Smooth muscle cell (in vitro differentiated cells): ENCODE results near the gene THRSP. TPM values are rescaled to one million over a fixed set of nuclear protein-coding genes. Genes with fewer than 3 reads are reported as not detected.

Experiments used
- DNase-seq: peaks from one replicate; lab custom pipeline; 2025; ENCODE audit not compliant: unreplicated experiment; lab: John Stamatoyannopoulos, UW
- H2AFZ ChIP-seq: fragments of 200-600 bp; sonication (generic); 2 replicates; pipeline ENCODE4 v1.6.0; 2016; ENCODE audit warnings: antibody characterized with exemption, low read depth, mild to moderate bottlenecking
- H3F3A ChIP-seq: fragments of 200-600 bp; sonication (generic); 2 replicates; pipeline ENCODE4 v1.6.0; 2017; ENCODE audit warnings: antibody characterized with exemption, low read depth
- H3K27ac ChIP-seq: fragments of 200-600 bp; sonication (generic); 2 replicates; pipeline ENCODE4 v1.5.1; 2016; ENCODE audit warnings: low read depth, mild to moderate bottlenecking
- H3K27me3 ChIP-seq: fragments of 200-600 bp; sonication (generic); 2 replicates; pipeline ENCODE4 v1.6.1; 2016; ENCODE audit warnings: low read depth, mild to moderate bottlenecking
- H3K36me3 ChIP-seq: fragments of 200-600 bp; sonication (generic); 2 replicates; pipeline ENCODE4 v1.5.1; 2016; ENCODE audit warnings: low read depth
- H3K4me1 ChIP-seq: fragments of 200-600 bp; sonication (generic); 2 replicates; pipeline ENCODE4 v1.5.1; 2016; ENCODE audit warnings: low read depth
- H3K4me2 ChIP-seq: fragments of 200-600 bp; sonication (generic); 2 replicates; pipeline ENCODE4 v1.6.0; 2016; ENCODE audit warnings: mild to moderate bottlenecking
- H3K4me3 ChIP-seq: fragments of 200-600 bp; sonication (generic); 2 replicates; pipeline ENCODE4 v1.5.1; 2016; ENCODE audit warnings: mild to moderate bottlenecking
- H3K79me2 ChIP-seq: fragments of 200-600 bp; sonication (generic); 2 replicates; pipeline ENCODE4 v1.6.0; 2016; ENCODE audit warnings: low read depth, mild to moderate bottlenecking
- H3K9ac ChIP-seq: fragments of 200-600 bp; sonication (generic); 2 replicates; pipeline ENCODE4 v1.6.0; 2016; ENCODE audit warnings: low read depth
- H3K9me3 ChIP-seq: fragments of 200-600 bp; sonication (generic); replicated peaks from 2 replicates; pipeline ENCODE4 v1.5.1; 2016; ENCODE audit warnings: low read depth
- H4K20me1 ChIP-seq: fragments of 200-600 bp; sonication (generic); 2 replicates; pipeline ENCODE4 v1.6.0; 2016; ENCODE audit warnings: low read depth
- WGBS: methylation state at CpG from one replicate; pipeline ENCODE4 v1.1.7; 2016; ENCODE audit warnings: low lambda C conversion rate; 5-methylcytosine and 5-hydroxymethylcytosine counted together
- polyA plus RNA-seq: library from polyadenylated mRNA; unstranded; fragments of >200 nt; fragmentation: Nextera tagmentation; extraction: Ambion mirVana; gene quantifications from 2 replicates; pipeline ENCODE4 v1.2.1, GENCODE V29; 2016
- total RNA-seq: library from RNA; depleted of rRNA; stranded (reverse); fragments of >200 nt; gene quantifications from 2 replicates; pipeline ENCODE4 v1.2.3, GENCODE V29; 2014
- TF ChIP-seq, protein P1 (sequence below): fragments of 200-600 bp; sonication (generic); IDR thresholded peaks from 2 replicates; pipeline ENCODE4 v1.5.1; 2017; ENCODE audit warnings: borderline replicate concordance, mild to moderate bottlenecking, antibody characterized with exemption; ENCODE audit not compliant: insufficient read depth, poor library complexity, severe bottlenecking

THRSP gene
- total and polyA plus RNA-seq, 2 experiments from 2014 or later: not detected

DNA sequence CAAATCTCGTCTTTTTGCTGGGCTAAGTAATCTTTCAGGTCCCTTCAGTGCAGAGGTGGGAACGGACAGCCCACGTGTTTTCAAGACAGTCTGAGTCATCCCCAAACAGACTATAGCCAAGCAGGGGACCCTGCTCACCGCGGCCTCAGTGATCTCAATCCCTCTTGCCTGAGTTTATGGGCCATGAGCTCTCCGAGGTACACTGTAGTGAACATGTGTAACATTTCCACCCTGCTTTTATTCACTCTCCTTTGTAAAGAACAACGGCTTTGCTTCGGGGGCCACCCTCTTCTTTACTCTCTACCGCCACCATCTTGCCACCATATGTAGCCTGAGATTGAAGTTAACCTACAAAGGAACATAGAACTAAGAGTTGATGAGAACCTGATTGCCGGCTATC lies 29.0 kb upstream of the THRSP start:
- Histone ChIP-seq H3K4me2 (no peak overlapping the region), H3K9me3 (no peaks in the 10 kb centered on the region), H3K27ac (no peak overlapping the region), H3K4me3 (no peak overlapping the region), H3K27me3 (no peaks in the 10 kb centered on the region), H3F3A (no peaks in the 10 kb centered on the region), H3K36me3 (no peaks in the 10 kb centered on the region), H3K79me2 (no peaks in the 10 kb centered on the region), H4K20me1 (no peaks in the 10 kb centered on the region), H3K4me1 (no peaks in the 10 kb centered on the region), H2AFZ (no peak overlapping the region), H3K9ac (no peak overlapping the region)
- TF ChIP-seq, protein P1, sequence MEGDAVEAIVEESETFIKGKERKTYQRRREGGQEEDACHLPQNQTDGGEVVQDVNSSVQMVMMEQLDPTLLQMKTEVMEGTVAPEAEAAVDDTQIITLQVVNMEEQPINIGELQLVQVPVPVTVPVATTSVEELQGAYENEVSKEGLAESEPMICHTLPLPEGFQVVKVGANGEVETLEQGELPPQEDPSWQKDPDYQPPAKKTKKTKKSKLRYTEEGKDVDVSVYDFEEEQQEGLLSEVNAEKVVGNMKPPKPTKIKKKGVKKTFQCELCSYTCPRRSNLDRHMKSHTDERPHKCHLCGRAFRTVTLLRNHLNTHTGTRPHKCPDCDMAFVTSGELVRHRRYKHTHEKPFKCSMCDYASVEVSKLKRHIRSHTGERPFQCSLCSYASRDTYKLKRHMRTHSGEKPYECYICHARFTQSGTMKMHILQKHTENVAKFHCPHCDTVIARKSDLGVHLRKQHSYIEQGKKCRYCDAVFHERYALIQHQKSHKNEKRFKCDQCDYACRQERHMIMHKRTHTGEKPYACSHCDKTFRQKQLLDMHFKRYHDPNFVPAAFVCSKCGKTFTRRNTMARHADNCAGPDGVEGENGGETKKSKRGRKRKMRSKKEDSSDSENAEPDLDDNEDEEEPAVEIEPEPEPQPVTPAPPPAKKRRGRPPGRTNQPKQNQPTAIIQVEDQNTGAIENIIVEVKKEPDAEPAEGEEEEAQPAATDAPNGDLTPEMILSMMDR: no peak
- WGBS: 78% methylated on average over 10 of the region's 10 CpGs
- no peak for DNase-seq

- no peak overlapping the region for H3K4me3 ChIP-seq
- no peak for DNase-seq
- no peak overlapping the region for H3K4me2 ChIP-seq
- no peaks in the 10 kb centered on the region for H3K79me2 ChIP-seq
- 90% methylated on average over 3 of the region's 3 CpGs for WGBS
- H3K27me3 ChIP-seq: no peaks in the 10 kb centered on the region
- H2AFZ ChIP-seq: no peak overlapping the region
- no peaks in the 10 kb centered on the region for H3K9me3 ChIP-seq
- H3F3A ChIP-seq: no peaks in the 10 kb centered on the region
- TF ChIP-seq, protein P1: no peak
- H3K9ac ChIP-seq: no peak overlapping the region
- no peaks in the 10 kb centered on the region for H4K20me1 ChIP-seq
- peaks cover 6% of the 10 kb centered on the region for H3K4me1 ChIP-seq
- no peak overlapping the region for H3K27ac ChIP-seq
- H3K36me3 ChIP-seq: no peaks in the 10 kb centered on the region
These were observed 27.3 kb upstream of the THRSP start for GRCh38 chr11:78036313-78036712.

DNA sequence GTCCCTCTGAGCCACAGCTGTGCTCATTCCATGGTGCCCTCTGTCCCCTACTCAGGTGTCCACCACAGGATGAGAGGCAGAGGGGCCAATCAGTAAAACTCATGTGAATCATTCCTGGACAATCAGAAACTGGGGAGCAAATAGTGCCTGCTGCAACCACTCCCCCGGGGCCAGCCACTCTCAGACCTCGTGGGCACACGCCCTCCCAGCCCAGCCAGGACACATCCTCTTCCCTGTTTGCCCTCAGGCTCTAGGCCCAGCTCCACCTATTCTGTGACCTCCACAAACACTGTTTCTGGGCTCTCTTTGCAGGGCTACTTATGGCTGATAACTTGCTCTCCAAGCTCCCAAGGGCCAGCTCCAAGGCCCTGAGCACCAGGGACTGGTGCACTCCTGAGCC lies 26.6 kb upstream of the THRSP start:
- Histone ChIP-seq H3K27ac (no peak overlapping the region), H3K9me3 (no peaks in the 10 kb centered on the region), H3K36me3 (no peaks in the 10 kb centered on the region), H3K4me1 (peaks cover 6% of the 10 kb centered on the region), H4K20me1 (no peaks in the 10 kb centered on the region), H3K27me3 (no peaks in the 10 kb centered on the region), H3K9ac (no peak overlapping the region), H3K4me3 (no peak overlapping the region), H2AFZ (no peak overlapping the region), H3F3A (no peaks in the 10 kb centered on the region), H3K4me2 (no peak overlapping the region), H3K79me2 (no peaks in the 10 kb centered on the region)
- 88% methylated on average over 3 of the region's 3 CpGs for WGBS
- TF ChIP-seq, protein P1: no peak
- no peak for DNase-seq

DNA sequence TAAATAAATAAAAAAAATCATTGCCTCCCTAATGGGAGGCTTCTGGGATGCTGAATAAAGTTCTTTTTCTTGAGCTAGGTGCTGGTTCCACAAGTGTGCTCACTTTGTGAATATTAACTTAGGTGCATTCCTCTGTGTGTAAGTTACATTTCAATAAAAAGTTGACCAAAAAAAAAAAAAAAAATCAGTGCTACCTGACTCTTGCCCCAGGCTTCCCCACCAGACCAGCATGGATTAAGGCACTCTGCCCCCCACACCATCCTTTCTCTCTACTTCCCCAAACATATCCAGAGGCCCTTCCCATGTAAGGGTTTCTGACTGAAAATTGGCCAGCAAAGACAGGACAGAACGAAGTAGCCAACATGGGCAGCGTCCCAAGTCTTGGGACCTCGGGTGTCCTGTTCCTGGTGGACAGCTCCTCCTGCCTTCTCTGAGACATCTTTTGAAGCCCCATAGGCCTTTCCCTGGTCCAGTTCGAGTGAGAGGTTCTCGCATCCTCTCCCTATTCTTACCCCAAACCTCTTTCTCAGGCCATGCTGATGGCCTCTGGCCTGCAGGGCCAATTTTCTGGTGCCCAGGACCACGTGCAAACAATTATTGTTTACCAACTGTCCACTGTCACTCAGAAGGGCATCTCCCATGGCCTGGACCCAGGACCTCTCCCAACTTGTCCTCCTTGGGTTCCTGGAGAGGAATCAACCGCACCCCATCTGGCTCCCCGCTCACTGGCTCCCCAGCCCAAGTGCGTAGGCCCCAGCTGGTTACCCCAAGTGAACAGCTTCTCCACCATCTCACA lies 25.6 kb upstream of the THRSP start:
- no peak for DNase-seq
- 95% methylated on average over 9 of the region's 9 CpGs for WGBS
- no peak overlapping the region for H2AFZ ChIP-seq

More for the DNA sequence above, 25.6 kb upstream of the THRSP start:
- Histone ChIP-seq H3K36me3 (no peaks in the 10 kb centered on the region), H3K4me1 (peaks cover 6% of the 10 kb centered on the region), H3K79me2 (no peaks in the 10 kb centered on the region), H3K27ac (no peak overlapping the region), H4K20me1 (no peaks in the 10 kb centered on the region), H3F3A (no peaks in the 10 kb centered on the region), H3K27me3 (no peaks in the 10 kb centered on the region), H3K4me2 (no peak overlapping the region), H3K9ac (no peak overlapping the region), H3K9me3 (no peaks in the 10 kb centered on the region), H3K4me3 (no peak overlapping the region)
- TF ChIP-seq, protein P1: no peak
